ENCODE results near the gene PRM1.
A peak's percentile ranks its signal among the peaks of the same experiment; 100 is the strongest.

PRM1 gene

GRCh38 chr16:11236461-11237254, 44.5 kb downstream of the PRM1 start:
- DNase-seq (ENCODE audit: low read depth) = no peak

GRCh38 chr16:11235703-11235991, 45.5 kb downstream of the PRM1 start:
- DNase-seq (ENCODE audit: low read depth) = no peak

GRCh38 chr16:11234884-11235702, 46.0 kb downstream of the PRM1 start:
- DNase-seq (ENCODE audit: low read depth) = no peak

GRCh38 chr16:11233727-11234376, 47.3 kb downstream of the PRM1 start:
- DNase-seq (ENCODE audit: low read depth) = peak; percentile 72

- DNase-seq (ENCODE audit: low read depth) = peak; percentile 83
Observed at GRCh38 chr16:11232852-11233726, 48.0 kb downstream of the PRM1 start.

- DNase-seq (ENCODE audit: low read depth) = no peak
Observed at GRCh38 chr16:11232302-11232851, 48.8 kb downstream of the PRM1 start.

GRCh38 chr16:11231367-11231970, 49.7 kb downstream of the PRM1 start:
- no peak for DNase-seq (ENCODE audit: low read depth)
